IPS DF 19.7 (cell line): ENCODE measurements around the gene PTPRD.
A peak's percentile ranks its signal among the peaks of the same experiment; 100 is the strongest.
"Not testable (repeated sequence)": the region's sequence is repeated elsewhere in the genome, so short reads cannot be mapped to it uniquely, and the experiment has no call there.

Experiments used
- DNase-seq: peaks from one replicate; pipeline ENCODE4 v3.0.0-alpha.2; 2013; ENCODE audit warnings: low read depth, low spot score

Gene PTPRD

GRCh38 chr9:9970514-9970913 is 642.3 kb downstream of the PTPRD start:
- no peak for DNase-seq

GRCh38 chr9:9963841-9964240 is 649.0 kb downstream of the PTPRD start:
- DNase-seq: no peak

GRCh38 chr9:9961934-9962333 is 650.9 kb downstream of the PTPRD start:
- DNase-seq: no peak

GRCh38 chr9:9961487-9961886 is 651.3 kb downstream of the PTPRD start:
- DNase-seq: no peak

GRCh38 chr9:9951556-9952160 is 661.1 kb downstream of the PTPRD start:
- no peak for DNase-seq

DNA sequence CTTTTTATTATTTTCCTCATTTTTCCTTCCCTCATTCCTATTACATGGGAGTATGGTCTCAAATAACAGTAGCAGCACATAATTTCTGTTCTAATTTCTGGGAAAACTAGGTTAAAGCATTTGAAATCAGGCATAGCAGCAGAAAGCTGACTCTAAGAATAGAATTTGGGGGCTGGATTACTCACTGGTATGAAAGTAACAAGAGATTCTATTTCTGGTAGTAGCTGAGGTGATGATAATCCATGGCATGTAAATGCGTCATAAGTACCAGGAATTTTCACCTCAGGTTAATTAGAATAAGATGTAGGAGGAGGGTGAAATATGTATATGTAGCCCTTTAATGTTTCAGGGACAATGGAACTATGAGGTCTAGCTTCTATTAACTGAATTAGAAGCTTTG is 662.0 kb downstream of the PTPRD start:
- DNase-seq: no peak

DNA sequence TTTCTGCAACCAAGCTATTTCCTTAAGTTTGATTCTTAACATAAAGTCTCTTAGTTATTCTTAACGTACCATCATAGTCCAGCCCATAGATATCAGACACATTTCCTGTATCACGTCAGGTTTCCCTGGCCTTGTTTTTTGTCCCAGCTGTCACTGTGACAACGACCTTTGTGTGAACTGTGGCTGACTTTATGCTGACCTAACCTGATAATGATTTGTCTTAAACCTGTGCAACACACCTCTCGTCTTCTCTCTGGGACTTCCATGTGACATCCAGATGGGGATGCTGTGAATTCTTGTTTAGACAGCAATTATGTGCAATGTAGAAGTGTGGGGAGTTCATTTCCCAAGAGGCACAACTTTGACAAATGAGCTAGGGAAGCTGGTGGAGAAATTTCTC is 662.8 kb downstream of the PTPRD start:
- no peak for DNase-seq

- DNase-seq: no peak
Measured at GRCh38 chr9:9949368-9949767, 663.4 kb downstream of the PTPRD start.

GRCh38 chr9:9945966-9946365 is 666.8 kb downstream of the PTPRD start:
- no peak for DNase-seq

GRCh38 chr9:9942764-9943424 is 669.9 kb downstream of the PTPRD start:
- DNase-seq: peak; percentile 23

DNA sequence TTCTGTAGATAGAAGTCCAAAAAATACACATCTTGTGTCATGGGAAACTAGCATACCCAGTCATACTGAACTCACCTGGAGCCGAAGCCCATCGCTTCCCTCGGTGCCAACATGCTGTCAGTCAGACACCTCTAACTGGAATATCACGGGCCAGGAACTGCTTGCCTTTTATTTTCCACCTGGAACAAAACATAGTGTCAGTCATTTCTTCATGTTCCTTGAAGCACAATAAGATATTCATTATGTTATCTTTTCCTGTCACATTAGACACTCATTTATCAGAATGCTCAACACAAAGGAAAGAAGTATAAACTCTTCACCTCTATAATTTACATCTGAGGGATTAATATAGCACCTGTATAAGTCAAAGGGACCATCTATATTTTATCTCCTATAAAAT is 674.4 kb downstream of the PTPRD start:
- no peak for DNase-seq

GRCh38 chr9:9931464-9931863 is 681.3 kb downstream of the PTPRD start:
- not testable (repeated sequence) for DNase-seq

DNA sequence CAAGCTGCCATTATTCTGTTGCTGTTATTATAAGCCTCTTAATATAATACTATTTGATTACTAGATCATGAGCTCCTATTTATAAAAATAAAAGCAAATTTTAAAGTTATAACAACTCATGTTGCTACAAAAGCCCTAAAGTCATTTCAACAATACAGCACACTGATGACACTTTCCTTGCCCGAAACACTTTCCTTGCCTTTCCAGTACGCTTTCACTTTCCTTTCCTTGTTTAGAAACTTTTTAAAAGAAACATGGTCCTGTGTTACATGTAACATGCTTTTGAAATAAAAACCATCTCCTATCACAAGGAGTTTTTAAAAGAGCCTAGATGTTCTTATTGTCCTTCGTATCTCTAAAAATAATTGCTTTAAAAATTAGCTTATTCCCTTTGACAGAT is 688.4 kb downstream of the PTPRD start:
- DNase-seq: no peak

- no peak for DNase-seq
Measured at GRCh38 chr9:9921805-9922204, 691.0 kb downstream of the PTPRD start.

- no peak for DNase-seq
Measured at GRCh38 chr9:9920425-9921060, 692.3 kb downstream of the PTPRD start.

- DNase-seq: no peak
Measured at GRCh38 chr9:9919174-9919775, 693.5 kb downstream of the PTPRD start.

DNA sequence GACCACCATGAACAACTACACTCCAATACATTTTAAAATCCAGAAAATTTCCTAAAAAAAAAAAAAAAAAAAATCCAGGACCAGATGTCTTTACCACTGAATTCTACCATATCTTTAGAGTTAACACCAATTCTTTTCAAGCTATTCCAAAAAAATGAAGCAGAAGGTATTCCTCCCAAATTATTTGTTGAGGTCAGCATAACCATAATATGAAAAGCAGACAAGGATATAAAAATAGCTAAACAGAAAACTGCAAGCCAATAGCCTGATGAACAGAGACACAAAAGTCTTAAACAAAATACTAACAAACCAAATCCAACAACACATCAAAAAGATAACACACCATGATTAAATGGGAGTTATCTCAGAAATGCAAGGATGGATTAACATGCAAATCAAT is 695.4 kb downstream of the PTPRD start:
- no peak for DNase-seq

GRCh38 chr9:9914174-9914573 is 698.6 kb downstream of the PTPRD start:
- no peak for DNase-seq

- DNase-seq: no peak
Measured at GRCh38 chr9:9913276-9913832, 699.4 kb downstream of the PTPRD start.

- DNase-seq: no peak
Measured at GRCh38 chr9:9912459-9912858, 700.3 kb downstream of the PTPRD start.

- DNase-seq: no peak
Measured at GRCh38 chr9:9905736-9906135, 707.1 kb downstream of the PTPRD start.

DNA sequence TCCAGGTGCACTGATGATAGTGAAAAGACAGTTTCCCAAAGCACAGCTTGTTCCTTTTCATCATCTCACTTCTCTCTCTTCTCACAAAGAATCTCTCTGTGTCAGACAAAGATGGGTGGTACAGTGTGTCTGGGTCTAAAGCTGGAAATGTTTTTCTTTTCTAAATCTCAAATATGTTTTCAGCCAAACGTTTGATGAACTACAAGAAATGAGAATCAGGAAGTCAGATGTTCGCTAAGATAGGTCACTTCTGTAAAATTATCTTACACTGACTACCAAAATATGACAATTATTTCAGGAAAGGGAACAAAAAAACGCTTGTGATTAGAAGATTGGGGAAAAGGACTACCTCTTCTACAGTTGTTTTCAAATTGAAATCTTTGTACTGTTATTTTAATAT is 708.8 kb downstream of the PTPRD start:
- DNase-seq: no peak

DNA sequence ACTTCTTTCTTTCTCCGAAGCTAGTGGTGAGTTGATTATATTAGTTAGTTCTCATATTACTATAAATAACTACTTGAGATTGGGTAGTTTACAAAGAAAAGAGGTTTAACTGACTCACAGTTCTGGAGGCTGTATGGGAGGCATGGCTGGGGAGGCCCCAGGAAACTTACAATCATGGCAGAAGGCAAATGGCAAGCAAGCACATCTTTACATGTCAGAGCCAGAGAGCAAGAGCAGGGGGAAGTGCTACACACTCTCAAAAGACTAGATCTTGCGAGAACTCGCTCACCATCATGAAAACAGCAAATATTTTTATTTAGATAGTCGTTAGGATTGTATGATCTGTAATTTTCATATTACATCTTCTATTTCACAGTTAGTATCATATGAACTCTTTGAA is 711.2 kb downstream of the PTPRD start:
- no peak for DNase-seq
